ENCODE data around the gene SOBP. TPM values are rescaled to one million over a fixed set of nuclear protein-coding genes. Genes with fewer than 3 reads are reported as not detected.

The SOBP gene
- total and polyA plus RNA-seq, 9 donors, result 8.7 to 31.3 (median 25.8) TPM

DNA sequence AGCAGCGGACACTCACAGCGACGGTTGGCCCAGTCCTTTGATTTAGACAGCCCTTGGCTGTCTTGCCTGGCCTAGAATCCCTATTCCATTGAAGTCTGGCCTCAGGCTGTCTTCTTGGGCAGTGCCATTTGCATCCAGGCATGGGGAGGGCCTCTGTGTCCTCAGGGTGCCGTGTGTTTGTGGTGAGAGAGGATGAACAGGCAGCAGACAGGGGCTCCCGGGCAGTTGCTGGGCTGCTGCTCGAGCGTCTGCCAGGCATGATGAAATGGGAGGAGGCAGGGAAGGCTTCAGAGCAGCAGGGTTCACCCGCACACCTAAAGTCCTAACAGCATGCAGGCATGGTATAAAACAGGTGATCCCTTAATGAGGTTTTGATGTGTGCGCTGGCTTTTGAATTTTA lies 126.9 kb downstream of the SOBP start:
- no peaks in the 10 kb centered on the region for H3K36me3 ChIP-seq
- no peak overlapping the region for H3K27ac ChIP-seq
- H3K27me3 ChIP-seq, result no peaks in the 10 kb centered on the region
- intact Hi-C loops (cut with DNase I), result no loop called here
- no peak overlapping the region for H3K4me3 ChIP-seq
- no peak for DNase-seq
- H3K9me3 ChIP-seq, result no peaks in the 10 kb centered on the region
- TF ChIP-seq EP300 (IDR thresholded peaks at IDR 0.05) (no peak), POLR2A (IDR thresholded peaks at IDR 0.05) (no peak)
- TF ChIP-seq, protein P1, sequence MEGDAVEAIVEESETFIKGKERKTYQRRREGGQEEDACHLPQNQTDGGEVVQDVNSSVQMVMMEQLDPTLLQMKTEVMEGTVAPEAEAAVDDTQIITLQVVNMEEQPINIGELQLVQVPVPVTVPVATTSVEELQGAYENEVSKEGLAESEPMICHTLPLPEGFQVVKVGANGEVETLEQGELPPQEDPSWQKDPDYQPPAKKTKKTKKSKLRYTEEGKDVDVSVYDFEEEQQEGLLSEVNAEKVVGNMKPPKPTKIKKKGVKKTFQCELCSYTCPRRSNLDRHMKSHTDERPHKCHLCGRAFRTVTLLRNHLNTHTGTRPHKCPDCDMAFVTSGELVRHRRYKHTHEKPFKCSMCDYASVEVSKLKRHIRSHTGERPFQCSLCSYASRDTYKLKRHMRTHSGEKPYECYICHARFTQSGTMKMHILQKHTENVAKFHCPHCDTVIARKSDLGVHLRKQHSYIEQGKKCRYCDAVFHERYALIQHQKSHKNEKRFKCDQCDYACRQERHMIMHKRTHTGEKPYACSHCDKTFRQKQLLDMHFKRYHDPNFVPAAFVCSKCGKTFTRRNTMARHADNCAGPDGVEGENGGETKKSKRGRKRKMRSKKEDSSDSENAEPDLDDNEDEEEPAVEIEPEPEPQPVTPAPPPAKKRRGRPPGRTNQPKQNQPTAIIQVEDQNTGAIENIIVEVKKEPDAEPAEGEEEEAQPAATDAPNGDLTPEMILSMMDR (IDR thresholded peaks at IDR 0.05), result no peak
- peaks cover 15% of the 10 kb centered on the region for H3K4me1 ChIP-seq (ENCODE audit: insufficient read depth)
- WGBS, 3 donors, result 93 to 95% (median 94%) methylated on average over 9 of the region's 9 CpGs

DNA sequence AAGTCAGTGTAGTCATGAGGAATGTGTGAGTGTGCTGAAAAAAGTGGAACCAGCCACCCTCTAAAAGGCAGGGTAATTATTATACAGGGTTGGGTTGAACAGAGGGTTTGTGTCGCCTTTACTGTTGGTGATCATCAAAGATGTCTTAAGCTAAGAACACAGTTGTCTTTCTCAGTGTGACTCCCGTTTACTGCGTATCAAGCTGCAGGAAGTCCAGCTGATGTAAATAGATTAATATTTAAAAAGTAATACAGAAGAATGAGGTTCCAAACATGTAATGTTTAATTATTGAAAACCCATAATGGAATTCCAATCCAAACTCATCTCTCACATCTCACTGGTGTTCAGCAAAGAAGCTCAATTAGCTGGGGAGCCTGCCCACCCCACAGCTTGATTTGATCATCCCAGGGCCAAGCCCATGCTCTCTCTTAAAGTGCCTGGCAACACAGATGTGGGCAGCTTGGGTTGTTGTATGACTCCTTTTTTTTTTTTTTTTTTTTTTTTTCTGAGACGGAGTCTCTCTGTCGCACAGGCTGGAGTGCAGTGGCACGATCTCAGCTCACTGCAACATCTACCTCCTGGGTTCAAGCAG lies 127.5 kb downstream of the SOBP start:
- Histone ChIP-seq H3K4me1 (ENCODE audit: insufficient read depth) (peaks cover 11% of the 10 kb centered on the region), H3K27ac (no peak overlapping the region), H3K36me3 (no peaks in the 10 kb centered on the region), H3K27me3 (no peaks in the 10 kb centered on the region), H3K9me3 (no peaks in the 10 kb centered on the region), H3K4me3 (no peak overlapping the region)
- DNase-seq, result no peak
- TF ChIP-seq, protein P1 (IDR thresholded peaks at IDR 0.05), result no peak
- no peak for TF ChIP-seq POLR2A (IDR thresholded peaks at IDR 0.05)
- no peak for TF ChIP-seq EP300 (IDR thresholded peaks at IDR 0.05)
- intact Hi-C loops (cut with DNase I), result no loop called here
- WGBS, 3 donors, result 94 to 98% (median 96%) methylated on average over 6 of the region's 6 CpGs

DNA sequence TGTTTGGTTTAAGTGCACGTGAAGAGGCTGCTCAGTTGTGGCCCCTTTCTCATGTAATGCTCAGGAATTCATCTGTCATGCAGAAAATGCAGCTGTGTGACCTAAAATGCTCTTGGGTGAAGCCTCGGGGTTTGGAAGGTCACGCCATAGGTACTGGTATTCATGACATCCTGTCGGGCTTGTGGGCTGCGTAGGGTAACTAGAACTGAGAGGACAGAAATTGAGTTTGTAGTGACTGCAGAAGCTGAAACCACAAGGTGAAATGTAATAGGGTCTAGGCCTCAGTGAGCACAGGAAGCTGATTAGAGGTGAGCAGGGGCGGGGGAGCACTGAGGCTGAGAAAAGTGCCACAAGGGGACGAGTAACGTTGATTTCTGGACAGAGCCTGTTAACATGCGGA lies 128.8 kb downstream of the SOBP start:
- no peaks in the 10 kb centered on the region for H3K27me3 ChIP-seq
- intact Hi-C loops (cut with DNase I), result no loop called here
- no peaks in the 10 kb centered on the region for H3K9me3 ChIP-seq
- H3K4me1 ChIP-seq (ENCODE audit: insufficient read depth), result peaks cover 9% of the 10 kb centered on the region
- TF ChIP-seq, protein P1 (IDR thresholded peaks at IDR 0.05), result no peak
- TF ChIP-seq EP300 (IDR thresholded peaks at IDR 0.05), result no peak
- TF ChIP-seq POLR2A (IDR thresholded peaks at IDR 0.05), result no peak
- 94 to 96% (median 94%) methylated on average over 9 of the region's 9 CpGs for WGBS, 3 donors
- H3K27ac ChIP-seq, result no peak overlapping the region
- DNase-seq, result no peak
- no peaks in the 10 kb centered on the region for H3K36me3 ChIP-seq
- no peak overlapping the region for H3K4me3 ChIP-seq

DNA sequence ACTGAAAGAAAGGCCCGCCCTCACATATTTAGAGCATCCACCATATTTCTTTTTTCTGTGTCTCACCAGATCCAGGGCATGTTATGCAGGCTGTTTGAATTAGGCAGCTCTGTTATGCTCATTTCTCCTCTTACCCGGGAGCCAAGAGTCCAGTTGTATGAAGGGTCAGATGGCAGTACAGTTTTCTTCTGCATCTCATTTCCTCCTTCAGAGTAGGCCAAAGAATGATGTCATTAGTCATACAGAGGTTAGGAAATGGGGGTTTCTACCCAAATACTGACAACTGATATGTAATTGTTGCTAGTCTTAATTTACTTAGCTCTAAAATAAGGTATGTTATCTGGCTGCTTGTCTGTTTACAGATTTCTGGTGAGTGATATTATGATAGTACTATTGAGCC lies 130.8 kb downstream of the SOBP start:
- no peak overlapping the region for H3K27ac ChIP-seq
- no peaks in the 10 kb centered on the region for H3K9me3 ChIP-seq
- no peak overlapping the region for H3K4me3 ChIP-seq
- no peaks in the 10 kb centered on the region for H3K27me3 ChIP-seq
- DNase-seq, result no peak
- no peaks in the 10 kb centered on the region for H3K36me3 ChIP-seq
- intact Hi-C loops (cut with DNase I), result no loop called here
- peaks cover 2% of the 10 kb centered on the region for H3K4me1 ChIP-seq (ENCODE audit: insufficient read depth)
- TF ChIP-seq EP300 (IDR thresholded peaks at IDR 0.05), result no peak
- TF ChIP-seq, protein P1 (IDR thresholded peaks at IDR 0.05), result no peak
- TF ChIP-seq POLR2A (IDR thresholded peaks at IDR 0.05), result no peak
- 84 to 94% (median 84%) methylated on average over 2 of the region's 2 CpGs for WGBS, 3 donors
